SK-N-SH treated with all-trans-retinoic acid at 6 μM for 48 hours (cell line): Measurements from ENCODE around the gene MRPL52.

Experiments
- ATAC-seq: fragments of 200-7000 bp; cut with Tn5 transposase; 3 replicates; pipeline ENCODE4 v1.9.1; 2020; ENCODE audit warnings: mild to moderate bottlenecking, moderate library complexity
- ARNTL ChIP-seq: fragments of 450-650 bp; formaldehyde crosslinking; IDR thresholded peaks from 2 replicates; pipeline ENCODE4 v1.5.0; 2020; ENCODE audit warnings: low read depth, mild to moderate bottlenecking, moderate library complexity, borderline replicate concordance
- BACH2 ChIP-seq: fragments of 250-450 bp; sonication (Bioruptor Pico); IDR thresholded peaks from 2 replicates; pipeline ENCODE4 v1.9.0; 2021; ENCODE audit warnings: mild to moderate bottlenecking, borderline replicate concordance
- CREB5 ChIP-seq: fragments of 250-450 bp; sonication (Bioruptor Pico); IDR thresholded peaks from 2 replicates; pipeline ENCODE4 v1.5.1; 2020; ENCODE audit warnings: low read depth, mild to moderate bottlenecking, moderate library complexity
- ESRRG ChIP-seq: fragments of 250-450 bp; sonication (Bioruptor Pico); IDR thresholded peaks from 2 replicates; pipeline ENCODE4 v1.6.1; 2021; ENCODE audit warnings: mild to moderate bottlenecking
- ISL1 ChIP-seq: fragments of 250-450 bp; sonication (Bioruptor Pico); IDR thresholded peaks from 2 replicates; pipeline ENCODE4 v2.1.2; 2022; ENCODE audit warnings: mild to moderate bottlenecking, moderate library complexity
- RARB ChIP-seq: fragments of 250-450 bp; sonication (Bioruptor Pico); IDR thresholded peaks from 2 replicates; pipeline ENCODE4 v1.8.0; 2021; ENCODE audit warnings: mild to moderate bottlenecking, moderate library complexity
- TCF4 ChIP-seq: fragments of 250-450 bp; sonication (Bioruptor Pico); IDR thresholded peaks from 2 replicates; pipeline ENCODE4 v1.8.0; 2021; ENCODE audit warnings: mild to moderate bottlenecking, moderate library complexity, borderline replicate concordance
- TOX ChIP-seq: fragments of 250-450 bp; sonication (Bioruptor Pico); IDR thresholded peaks from 2 replicates; pipeline ENCODE4 v1.8.0; 2021; ENCODE audit warnings: mild to moderate bottlenecking, moderate library complexity, borderline replicate concordance
- ZC3H10 ChIP-seq: fragments of 250-450 bp; sonication (Bioruptor Pico); IDR thresholded peaks from 2 replicates; pipeline ENCODE4 v1.5.1; 2021; ENCODE audit warnings: mild to moderate bottlenecking, moderate library complexity
- ZFP3 ChIP-seq: fragments of 250-450 bp; sonication (Bioruptor Pico); IDR thresholded peaks from 2 replicates; pipeline ENCODE4 v1.5.0; 2020; ENCODE audit warnings: mild to moderate bottlenecking, moderate library complexity
- ZNF565 ChIP-seq: fragments of 450-650 bp; formaldehyde crosslinking; conservative IDR thresholded peaks from 2 replicates; pipeline ENCODE4 v1.5.0; 2020; ENCODE audit warnings: low read depth, mild to moderate bottlenecking, moderate library complexity
- ZNF70 ChIP-seq: fragments of 450-650 bp; formaldehyde crosslinking; IDR thresholded peaks from 2 replicates; pipeline ENCODE4 v1.5.0; 2020; ENCODE audit warnings: mild to moderate bottlenecking, moderate library complexity
- TF ChIP-seq, protein P1 (sequence below): fragments of 250-450 bp; sonication (Bioruptor Pico); IDR thresholded peaks from 2 replicates; pipeline ENCODE4 v1.5.1; 2021; ENCODE audit warnings: mild to moderate bottlenecking, moderate library complexity
- TF ChIP-seq, protein P2 (sequence below): fragments of 250-450 bp; sonication (Bioruptor Pico); IDR thresholded peaks from 2 replicates; pipeline ENCODE4 v1.5.0; 2020; ENCODE audit warnings: mild to moderate bottlenecking, moderate library complexity
- TF ChIP-seq, protein P3 (sequence below): fragments of 250-450 bp; sonication (Bioruptor Pico); IDR thresholded peaks from 2 replicates; pipeline ENCODE4 v1.8.0; 2020; ENCODE audit warnings: mild to moderate bottlenecking, moderate library complexity, borderline replicate concordance

Gene MRPL52

DNA sequence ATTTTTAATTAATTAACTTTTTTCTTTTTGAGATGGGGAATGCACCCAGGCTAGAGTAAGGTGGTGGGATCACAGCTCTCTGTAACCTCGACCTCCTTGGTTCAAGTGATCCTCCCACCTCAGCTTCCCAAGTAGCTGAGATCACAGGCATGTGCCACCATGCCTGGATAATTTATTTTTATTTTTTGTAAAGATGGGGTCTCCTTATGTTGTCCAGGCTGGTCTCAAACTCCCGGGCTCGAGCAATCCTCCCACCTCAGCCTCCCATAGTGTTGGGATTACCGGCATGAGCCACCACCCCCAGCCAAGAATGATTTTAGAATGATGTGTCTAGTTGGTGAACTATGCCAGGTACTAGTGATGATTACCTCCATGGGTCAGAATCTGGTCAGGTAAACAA, 35.3 kb downstream of the MRPL52 start (continued):
- TF ChIP-seq, protein P1, sequence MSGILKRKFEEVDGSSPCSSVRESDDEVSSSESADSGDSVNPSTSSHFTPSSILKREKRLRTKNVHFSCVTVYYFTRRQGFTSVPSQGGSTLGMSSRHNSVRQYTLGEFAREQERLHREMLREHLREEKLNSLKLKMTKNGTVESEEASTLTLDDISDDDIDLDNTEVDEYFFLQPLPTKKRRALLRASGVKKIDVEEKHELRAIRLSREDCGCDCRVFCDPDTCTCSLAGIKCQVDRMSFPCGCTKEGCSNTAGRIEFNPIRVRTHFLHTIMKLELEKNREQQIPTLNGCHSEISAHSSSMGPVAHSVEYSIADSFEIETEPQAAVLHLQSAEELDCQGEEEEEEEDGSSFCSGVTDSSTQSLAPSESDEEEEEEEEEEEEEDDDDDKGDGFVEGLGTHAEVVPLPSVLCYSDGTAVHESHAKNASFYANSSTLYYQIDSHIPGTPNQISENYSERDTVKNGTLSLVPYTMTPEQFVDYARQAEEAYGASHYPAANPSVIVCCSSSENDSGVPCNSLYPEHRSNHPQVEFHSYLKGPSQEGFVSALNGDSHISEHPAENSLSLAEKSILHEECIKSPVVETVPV (CRISPR knock-in tag), result no peak
- TF ChIP-seq ZC3H10 (CRISPR knock-in tag) (no peak), TOX (CRISPR knock-in tag) (no peak), CREB5 (CRISPR knock-in tag) (no peak)

- ATAC-seq, result peak; percentile 40; the same call in 1 of the 3 replicates
- TF ChIP-seq ISL1 (CRISPR knock-in tag) (no peak), ZC3H10 (CRISPR knock-in tag) (no peak), ESRRG (CRISPR knock-in tag) (no peak), TCF4 (CRISPR knock-in tag) (no peak), ZNF565 (CRISPR knock-in tag) (no peak), TOX (CRISPR knock-in tag) (no peak), ZFP3 (CRISPR knock-in tag) (no peak), ZNF70 (no peak), RARB (no peak), ARNTL (CRISPR knock-in tag) (no peak), BACH2 (CRISPR knock-in tag) (no peak)
- TF ChIP-seq, protein P2, sequence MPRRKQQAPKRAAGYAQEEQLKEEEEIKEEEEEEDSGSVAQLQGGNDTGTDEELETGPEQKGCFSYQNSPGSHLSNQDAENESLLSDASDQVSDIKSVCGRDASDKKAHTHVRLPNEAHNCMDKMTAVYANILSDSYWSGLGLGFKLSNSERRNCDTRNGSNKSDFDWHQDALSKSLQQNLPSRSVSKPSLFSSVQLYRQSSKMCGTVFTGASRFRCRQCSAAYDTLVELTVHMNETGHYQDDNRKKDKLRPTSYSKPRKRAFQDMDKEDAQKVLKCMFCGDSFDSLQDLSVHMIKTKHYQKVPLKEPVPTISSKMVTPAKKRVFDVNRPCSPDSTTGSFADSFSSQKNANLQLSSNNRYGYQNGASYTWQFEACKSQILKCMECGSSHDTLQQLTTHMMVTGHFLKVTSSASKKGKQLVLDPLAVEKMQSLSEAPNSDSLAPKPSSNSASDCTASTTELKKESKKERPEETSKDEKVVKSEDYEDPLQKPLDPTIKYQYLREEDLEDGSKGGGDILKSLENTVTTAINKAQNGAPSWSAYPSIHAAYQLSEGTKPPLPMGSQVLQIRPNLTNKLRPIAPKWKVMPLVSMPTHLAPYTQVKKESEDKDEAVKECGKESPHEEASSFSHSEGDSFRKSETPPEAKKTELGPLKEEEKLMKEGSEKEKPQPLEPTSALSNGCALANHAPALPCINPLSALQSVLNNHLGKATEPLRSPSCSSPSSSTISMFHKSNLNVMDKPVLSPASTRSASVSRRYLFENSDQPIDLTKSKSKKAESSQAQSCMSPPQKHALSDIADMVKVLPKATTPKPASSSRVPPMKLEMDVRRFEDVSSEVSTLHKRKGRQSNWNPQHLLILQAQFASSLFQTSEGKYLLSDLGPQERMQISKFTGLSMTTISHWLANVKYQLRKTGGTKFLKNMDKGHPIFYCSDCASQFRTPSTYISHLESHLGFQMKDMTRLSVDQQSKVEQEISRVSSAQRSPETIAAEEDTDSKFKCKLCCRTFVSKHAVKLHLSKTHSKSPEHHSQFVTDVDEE (CRISPR knock-in tag), result no peak
- TF ChIP-seq, protein P3, sequence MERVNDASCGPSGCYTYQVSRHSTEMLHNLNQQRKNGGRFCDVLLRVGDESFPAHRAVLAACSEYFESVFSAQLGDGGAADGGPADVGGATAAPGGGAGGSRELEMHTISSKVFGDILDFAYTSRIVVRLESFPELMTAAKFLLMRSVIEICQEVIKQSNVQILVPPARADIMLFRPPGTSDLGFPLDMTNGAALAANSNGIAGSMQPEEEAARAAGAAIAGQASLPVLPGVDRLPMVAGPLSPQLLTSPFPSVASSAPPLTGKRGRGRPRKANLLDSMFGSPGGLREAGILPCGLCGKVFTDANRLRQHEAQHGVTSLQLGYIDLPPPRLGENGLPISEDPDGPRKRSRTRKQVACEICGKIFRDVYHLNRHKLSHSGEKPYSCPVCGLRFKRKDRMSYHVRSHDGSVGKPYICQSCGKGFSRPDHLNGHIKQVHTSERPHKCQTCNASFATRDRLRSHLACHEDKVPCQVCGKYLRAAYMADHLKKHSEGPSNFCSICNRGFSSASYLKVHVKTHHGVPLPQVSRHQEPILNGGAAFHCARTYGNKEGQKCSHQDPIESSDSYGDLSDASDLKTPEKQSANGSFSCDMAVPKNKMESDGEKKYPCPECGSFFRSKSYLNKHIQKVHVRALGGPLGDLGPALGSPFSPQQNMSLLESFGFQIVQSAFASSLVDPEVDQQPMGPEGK, result no peak
- TF ChIP-seq, protein P1 (CRISPR knock-in tag), result no peak
Measured at GRCh38 chr14:22865424-22866405, 36.0 kb downstream of the MRPL52 start.

GRCh38 chr14:22866874-22867273, 37.2 kb downstream of the MRPL52 start:
- ATAC-seq, result no peak
- TF ChIP-seq TCF4 (CRISPR knock-in tag), result no peak
- TF ChIP-seq ZNF70, result no peak
- no peak for TF ChIP-seq CREB5 (CRISPR knock-in tag)
- TF ChIP-seq, protein P3, result no peak
- TF ChIP-seq ZFP3 (CRISPR knock-in tag), result no peak
- no peak for TF ChIP-seq TOX (CRISPR knock-in tag)
- TF ChIP-seq, protein P1 (CRISPR knock-in tag), result no peak
